GM23338 (cell line): Measurements from ENCODE around the gene BTBD18. TPM values are rescaled to one million over a fixed set of nuclear protein-coding genes. Genes with fewer than 3 reads are reported as not detected.

ENCODE experiments used
- ATAC-seq: fragments of 200-7000 bp; cut with Tn5 transposase; 3 replicates; pipeline ENCODE4 v1.9.1; 2020
- DNase-seq: peaks from one replicate; pipeline ENCODE4 v3.0.0-alpha.2; 2015; ENCODE audit warnings: low spot score
- H2AFZ ChIP-seq: fragments of 200-600 bp; sonication (generic); 2 replicates; pipeline ENCODE4 v1.8.0; 2016; ENCODE audit warnings: antibody characterized with exemption, mild to moderate bottlenecking, moderate library complexity
- H3F3A ChIP-seq: fragments of 200-600 bp; sonication (generic); replicated peaks from 2 replicates; pipeline ENCODE4 v1.8.0; 2017; ENCODE audit warnings: antibody characterized with exemption, mixed run types, low read depth
- H3K27ac ChIP-seq: fragments of 200-600 bp; sonication (generic); 2 replicates; pipeline ENCODE4 v1.6.1; 2016; ENCODE audit warnings: low read depth
- H3K27me3 ChIP-seq: fragments of 200-600 bp; sonication (generic); 2 replicates; pipeline ENCODE4 v1.8.0; 2016; ENCODE audit warnings: mild to moderate bottlenecking, mixed run types, moderate library complexity; ENCODE audit not compliant: insufficient read depth
- H3K36me3 ChIP-seq: fragments of 200-600 bp; sonication (generic); 2 replicates; pipeline ENCODE4 v1.8.0; 2016; ENCODE audit warnings: mild to moderate bottlenecking; ENCODE audit not compliant: insufficient read depth
- H3K4me1 ChIP-seq: fragments of 200-600 bp; sonication (generic); 2 replicates; pipeline ENCODE4 v1.8.0; 2016; ENCODE audit warnings: mild to moderate bottlenecking, moderate library complexity; ENCODE audit not compliant: insufficient read depth
- H3K4me2 ChIP-seq: fragments of 200-600 bp; sonication (generic); 2 replicates; pipeline ENCODE4 v1.7.1; 2017; ENCODE audit warnings: mixed run types
- H3K4me3 ChIP-seq: fragments of 200-600 bp; sonication (generic); 2 replicates; pipeline ENCODE4 v1.6.1; 2016; ENCODE audit warnings: mixed run types
- H3K79me2 ChIP-seq: fragments of 200-600 bp; sonication (generic); replicated peaks from 2 replicates; pipeline ENCODE4 v1.8.0; 2017; ENCODE audit warnings: mild to moderate bottlenecking; ENCODE audit not compliant: insufficient read depth
- H3K9me2 ChIP-seq: fragments of 200-600 bp; sonication (generic); 2 replicates; pipeline ENCODE4 v1.8.0; 2017; ENCODE audit not compliant: insufficient read depth
- H4K20me1 ChIP-seq: fragments of 200-600 bp; sonication (generic); replicated peaks from 2 replicates; pipeline ENCODE4 v1.8.0; 2017; ENCODE audit warnings: mild to moderate bottlenecking; ENCODE audit not compliant: insufficient read depth
- H3K27ac Mint-ChIP-seq: 2 replicates; pipeline ENCODE4 v1.8.0; 2020; ENCODE audit warnings: inconsistent platforms, mild to moderate bottlenecking, moderate library complexity, mixed read lengths
- H3K27me3 Mint-ChIP-seq: 3 replicates; pipeline ENCODE4 v1.8.0; 2022; ENCODE audit warnings: low read depth, mild to moderate bottlenecking, moderate library complexity, mixed read lengths, inconsistent platforms; ENCODE audit not compliant: insufficient read depth, poor library complexity
- H3K36me3 Mint-ChIP-seq: 3 replicates; pipeline ENCODE4 v1.8.0; 2021; ENCODE audit warnings: low read depth, mild to moderate bottlenecking, inconsistent platforms, moderate library complexity, mixed read lengths
- H3K4me1 Mint-ChIP-seq: 3 replicates; pipeline ENCODE4 v1.8.0; 2020; ENCODE audit warnings: mild to moderate bottlenecking, inconsistent platforms, mixed read lengths
- H3K4me3 Mint-ChIP-seq: 3 replicates; pipeline ENCODE4 v1.8.0; 2021; ENCODE audit warnings: moderate library complexity, mild to moderate bottlenecking, inconsistent platforms, mixed read lengths
- H3K9me3 Mint-ChIP-seq: 3 replicates; pipeline ENCODE4 v1.8.0; 2020; ENCODE audit warnings: moderate library complexity, mild to moderate bottlenecking, inconsistent platforms, mixed read lengths
- CREB1 ChIP-seq: fragments of 250-450 bp; sonication (Bioruptor Pico); IDR thresholded peaks from 2 replicates; pipeline ENCODE4 v1.5.0; 2020; ENCODE audit warnings: low read depth, mild to moderate bottlenecking, moderate library complexity
- CTCF ChIP-seq, 2 experiments: fragments of 200-600 bp in 1 of 2; sonication (generic) in 1 of 2; conservative IDR thresholded peaks; 2 replicates each; pipeline versions ENCODE4 v1.5.1 to v1.6.1; 2016 to 2017; ENCODE audit warnings: antibody characterized with exemption in 2 of 2, low read depth in 2 of 2, mild to moderate bottlenecking in 2 of 2, moderate library complexity in 1 of 2
- EZH2 ChIP-seq: fragments of 200-600 bp; sonication (generic); IDR thresholded peaks from one replicate; pipeline ENCODE4 v1.8.0; 2017; ENCODE audit warnings: antibody characterized with exemption, mild to moderate bottlenecking, low read depth; ENCODE audit not compliant: unreplicated experiment
- EZH2phosphoT487 ChIP-seq: fragments of 200-600 bp; sonication (generic); IDR thresholded peaks from one replicate; pipeline ENCODE4 v1.8.1; 2018; ENCODE audit warnings: antibody characterized with exemption; ENCODE audit not compliant: unreplicated experiment
- JUNB ChIP-seq: IDR thresholded peaks from one replicate; pipeline ENCODE4 v1.6.1; 2016; ENCODE audit warnings: antibody characterized with exemption; ENCODE audit not compliant: unreplicated experiment
- NANOG ChIP-seq: IDR thresholded peaks from 2 replicates; pipeline ENCODE4 v1.6.1; 2016; ENCODE audit warnings: antibody characterized with exemption, borderline replicate concordance
- POLR2AphosphoS5 ChIP-seq: IDR thresholded peaks from 2 replicates; pipeline ENCODE4 v1.6.1; 2016; ENCODE audit warnings: antibody characterized with exemption, low read depth
- REST ChIP-seq: IDR thresholded peaks from one replicate; pipeline ENCODE4 v1.6.1; 2018; ENCODE audit warnings: antibody characterized with exemption; ENCODE audit not compliant: unreplicated experiment
- ZNF114 ChIP-seq: fragments of 250-450 bp; sonication (Bioruptor Pico); IDR thresholded peaks from 2 replicates; pipeline ENCODE4 v1.5.0; 2020; ENCODE audit warnings: mild to moderate bottlenecking, moderate library complexity
- ZNF331 ChIP-seq: fragments of 250-450 bp; sonication (Bioruptor Pico); IDR thresholded peaks from 2 replicates; pipeline ENCODE4 v1.5.0; 2020; ENCODE audit warnings: low read depth, mild to moderate bottlenecking, moderate library complexity
- polyA plus RNA-seq: library from polyadenylated mRNA; unstranded; fragments of >200 nt; fragmentation: Nextera tagmentation; extraction: Ambion mirVana; gene quantifications from 2 replicates; pipeline ENCODE4 v1.2.1, GENCODE V29; 2016
- total RNA-seq: library from RNA; depleted of rRNA; stranded (reverse); fragments of >200 nt; shearing (Covaris generic); gene quantifications from 2 replicates; pipeline ENCODE4 v1.2.3, GENCODE V29; 2014
- TF ChIP-seq, protein P1 (sequence below): IDR thresholded peaks from 2 replicates; pipeline ENCODE4 v1.6.1; 2016; ENCODE audit warnings: antibody characterized with exemption

Gene BTBD18
- total and polyA plus RNA-seq, 2 experiments from 2014 or later: 0.29 TPM; not detected in 1

DNA sequence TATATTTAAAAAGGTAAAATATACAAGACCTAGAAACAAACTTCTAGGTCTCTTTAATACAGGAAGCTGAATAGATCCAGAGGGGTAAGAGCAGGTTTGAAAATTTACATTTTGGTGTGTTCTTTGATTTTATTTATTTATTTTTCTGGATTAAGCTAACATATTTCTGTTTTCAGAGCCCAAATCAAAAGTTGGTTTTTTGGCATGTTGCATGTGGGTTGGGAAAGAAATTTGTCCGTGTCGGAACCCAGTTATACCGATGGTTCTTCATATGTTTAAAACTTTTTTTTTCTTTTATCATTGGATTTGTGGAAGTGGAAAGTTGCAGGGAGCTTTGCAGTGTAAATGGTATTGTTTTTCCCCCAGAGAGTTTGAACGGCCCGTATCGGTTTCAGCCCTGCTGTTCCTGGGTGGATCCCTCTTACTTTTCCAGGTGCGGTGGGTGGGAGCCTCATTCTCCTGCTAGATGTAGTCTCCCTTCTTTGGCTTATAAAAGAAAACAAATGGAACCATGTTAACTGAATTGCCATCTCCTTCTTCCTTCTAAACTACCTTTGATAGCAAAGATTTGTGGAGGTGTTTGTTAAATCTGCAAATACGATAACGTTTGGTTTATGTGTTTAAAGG, 10.7 kb upstream of the BTBD18 start:
- H3F3A ChIP-seq: no peaks in the 10 kb centered on the region
- Mint-ChIP-seq H3K4me1 (peaks cover 26% of the 10 kb centered on the region), H3K27ac (peak overlapping the region; percentile 99), H3K36me3 (peaks cover 11% of the 10 kb centered on the region; the same call in 2 of the 3 replicates), H3K4me3 (peak overlapping the region; percentile 98), H3K27me3 (peaks cover 3% of the 10 kb centered on the region), H3K9me3 (no peaks in the 10 kb centered on the region)
- H3K79me2 ChIP-seq: peaks cover 56% of the 10 kb centered on the region
- peak overlapping the region; percentile 62 for H3K4me3 ChIP-seq
- no peak overlapping the region for H2AFZ ChIP-seq
- H3K4me2 ChIP-seq: peak overlapping the region; percentile 82
- no peak for DNase-seq
- no peaks in the 10 kb centered on the region for H3K27me3 ChIP-seq
- TF ChIP-seq NANOG (no peak), POLR2AphosphoS5 (no peak), EZH2phosphoT487 (no peak), REST (no peak)
- no peaks in the 10 kb centered on the region for H3K36me3 ChIP-seq
- peaks cover 17% of the 10 kb centered on the region for H3K4me1 ChIP-seq
- peak; percentile 45; the same call in 2 of the 3 replicates for ATAC-seq
- peaks cover 8% of the 10 kb centered on the region for H4K20me1 ChIP-seq
- no peaks in the 10 kb centered on the region for H3K9me2 ChIP-seq
- peak overlapping the region; percentile 98 for H3K27ac ChIP-seq

- no peaks in the 10 kb centered on the region for H3F3A ChIP-seq
- no peak within 1 kb of the TSS for H2AFZ ChIP-seq
- no peaks in the 10 kb centered on the region for H3K9me3 Mint-ChIP-seq
- peak within 1 kb of the TSS; percentile 62 for H3K4me3 ChIP-seq
- H3K79me2 ChIP-seq: peaks cover 48% of the 10 kb centered on the region
- no peaks in the 10 kb centered on the region for H3K9me2 ChIP-seq
- peak within 1 kb of the TSS; percentile 98 for H3K27ac ChIP-seq
- H3K27me3 ChIP-seq: no peaks in the 10 kb centered on the region
- H3K36me3 Mint-ChIP-seq: peaks cover 5% of the 10 kb centered on the region; the same call in 2 of the 3 replicates
- peaks cover 17% of the 10 kb centered on the region for H3K4me1 ChIP-seq
- H3K4me2 ChIP-seq: peak within 1 kb of the TSS; percentile 82
- ATAC-seq (peak; percentile 95), DNase-seq (peak; percentile 98)
- peaks cover 3% of the 10 kb centered on the region for H3K27me3 Mint-ChIP-seq
- peaks cover 24% of the 10 kb centered on the region for H3K4me1 Mint-ChIP-seq
- peaks cover 4% of the 10 kb centered on the region for H4K20me1 ChIP-seq
- H3K36me3 ChIP-seq: no peaks in the 10 kb centered on the region
- peak; percentile 81 for TF ChIP-seq CREB1 (CRISPR knock-in tag)
- TF ChIP-seq NANOG: no peak
- TF ChIP-seq JUNB: no peak
- no peak for TF ChIP-seq ZNF114
- TF ChIP-seq CTCF (conservative IDR thresholded peaks at IDR 0.05; ENCODE audit: low read depth in 2 of 2): no peak
- no peak for TF ChIP-seq ZNF331
- TF ChIP-seq, protein P1, sequence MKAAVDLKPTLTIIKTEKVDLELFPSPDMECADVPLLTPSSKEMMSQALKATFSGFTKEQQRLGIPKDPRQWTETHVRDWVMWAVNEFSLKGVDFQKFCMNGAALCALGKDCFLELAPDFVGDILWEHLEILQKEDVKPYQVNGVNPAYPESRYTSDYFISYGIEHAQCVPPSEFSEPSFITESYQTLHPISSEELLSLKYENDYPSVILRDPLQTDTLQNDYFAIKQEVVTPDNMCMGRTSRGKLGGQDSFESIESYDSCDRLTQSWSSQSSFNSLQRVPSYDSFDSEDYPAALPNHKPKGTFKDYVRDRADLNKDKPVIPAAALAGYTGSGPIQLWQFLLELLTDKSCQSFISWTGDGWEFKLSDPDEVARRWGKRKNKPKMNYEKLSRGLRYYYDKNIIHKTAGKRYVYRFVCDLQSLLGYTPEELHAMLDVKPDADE: no peak
- peak; percentile 81 for TF ChIP-seq POLR2AphosphoS5
- no peak for TF ChIP-seq EZH2phosphoT487
- no peak for TF ChIP-seq EZH2
- TF ChIP-seq REST: no peak
- peak within 1 kb of the TSS; percentile 99 for H3K27ac Mint-ChIP-seq
- H3K4me3 Mint-ChIP-seq: peak within 1 kb of the TSS; percentile 98
Observed at GRCh38 chr11:57761301-57762234, 9.9 kb upstream of the BTBD18 start, which contains the start of gene CTNND1. TSS of gene CTNND1 (plus strand) at chr11:57761802. CDS start at chr11:57791479, 29,677 bp downstream.
